Panc1 (cell line): ENCODE data around the gene WFDC10A. TPM values are rescaled to one million over a fixed set of nuclear protein-coding genes. Genes with fewer than 3 reads are reported as not detected.

Experiments
- ATAC-seq: fragments of 200-7000 bp; cut with Tn5 transposase; 2 replicates; pipeline ENCODE4 v1.9.1; 2020; ENCODE audit warnings: mild to moderate bottlenecking, moderate library complexity
- BruUV-seq: library from RNA; stranded (reverse); fragments of 400-500 nt; replicated peaks from 2 replicates; lab custom pipeline; 2021; lab: Mats Ljungman, UMichigan
- CTCF ChIA-PET: fragments of 300-600 bp; sonication (Branson Sonifier 250); formaldehyde crosslinking; loops from one replicate; lab custom pipeline; 2022; ENCODE audit warnings: antibody characterized with exemption; lab: Charles Lee
- POLR2A ChIA-PET: fragments of 300-600 bp; sonication (Branson Sonifier 250); formaldehyde crosslinking; loops from one replicate; lab custom pipeline; 2022; ENCODE audit warnings: antibody characterized with exemption; lab: Charles Lee
- DNase-seq: peaks from one replicate; pipeline ENCODE4 v3.0.0-alpha.2; 2010; ENCODE audit warnings: low read depth, low spot score
- H3K27ac ChIP-seq: 2 replicates; pipeline ENCODE4 v1.5.1; 2011; ENCODE audit warnings: mild to moderate bottlenecking, low read length, inconsistent platforms
- H3K27me3 ChIP-seq: fragments of 200-500 bp; sonication (Bioruptor generic); 2 replicates; pipeline ENCODE4 v1.6.0; 2014; ENCODE audit warnings: low read length, inconsistent platforms; ENCODE audit not compliant: control insufficient read depth, insufficient read depth
- H3K36me3 ChIP-seq: fragments of 200-500 bp; sonication (Bioruptor generic); 2 replicates; pipeline ENCODE4 v1.5.1; 2014; ENCODE audit warnings: inconsistent platforms, mild to moderate bottlenecking, low read length, moderate library complexity; ENCODE audit not compliant: control insufficient read depth, insufficient read depth
- H3K4me1 ChIP-seq: 2 replicates; pipeline ENCODE4 v1.5.1; 2011; ENCODE audit warnings: inconsistent platforms, mild to moderate bottlenecking, low read length, moderate library complexity; ENCODE audit not compliant: control insufficient read depth, insufficient read depth
- H3K4me3 ChIP-seq, 2 experiments: 2 replicates each; pipeline ENCODE4 v1.5.1; 2011 to 2012; ENCODE audit warnings: low read depth in 2 of 2, low read length in 2 of 2, mild to moderate bottlenecking in 2 of 2, inconsistent platforms in 1 of 2, moderate library complexity in 1 of 2
- H3K9me3 ChIP-seq: fragments of 200-500 bp; sonication (Bioruptor generic); 2 replicates; pipeline ENCODE4 v1.5.1; 2014; ENCODE audit warnings: low read depth, mild to moderate bottlenecking, inconsistent platforms, low read length, moderate library complexity; ENCODE audit not compliant: control insufficient read depth, insufficient read depth
- POLR2AphosphoS5 ChIP-seq: IDR thresholded peaks from 2 replicates; pipeline ENCODE4 v1.6.1; 2012; ENCODE audit warnings: mild to moderate bottlenecking, low read depth, low read length, moderate library complexity
- SIN3A ChIP-seq: IDR thresholded peaks from 2 replicates; pipeline ENCODE4 v1.6.1; 2012; ENCODE audit warnings: low read depth, mild to moderate bottlenecking, low read length, moderate library complexity, borderline replicate concordance; ENCODE audit not compliant: insufficient read depth
- TCF7L2 ChIP-seq: IDR thresholded peaks from 2 replicates; pipeline ENCODE4 v1.6.1; 2011; ENCODE audit warnings: mild to moderate bottlenecking, low read depth, low read length, inconsistent platforms
- in situ Hi-C: cut with HindIII; loops from 2 replicates; pipeline ENCODE4 v1.10.0; 2016; ENCODE audit warnings: low sequenced_read_pairs, low pct_unique_long_range_greater_than_20kb
- intact Hi-C: fragments of 100-400 bp; cut with micrococcal nuclease; formaldehyde crosslinking; loops from one replicate; pipeline ENCODE4 v1.10.0; 2022; ENCODE audit not compliant: unreplicated experiment
- total RNA-seq: library from RNA; stranded (reverse); gene quantifications from one replicate; pipeline ENCODE4 v1.2.1, GENCODE V29; 2021; ENCODE audit not compliant: unreplicated experiment
- TF ChIP-seq, protein P1 (sequence below): fragments of 450-650 bp; IDR thresholded peaks from 2 replicates; pipeline ENCODE4 v1.5.1; 2017; ENCODE audit warnings: mild to moderate bottlenecking
- TF ChIP-seq, protein P2 (sequence below), 2 experiments: IDR thresholded peaks; 2 replicates each; pipeline ENCODE4 v1.6.1; 2011 to 2012; ENCODE audit warnings: low read depth in 2 of 2, control low read depth in 1 of 2, low read length in 1 of 2, mild to moderate bottlenecking in 1 of 2, moderate library complexity in 1 of 2; ENCODE audit not compliant: insufficient read depth in 1 of 2

Gene WFDC10A
- total RNA-seq, 1 experiment from 2014 or later, result not detected

DNA sequence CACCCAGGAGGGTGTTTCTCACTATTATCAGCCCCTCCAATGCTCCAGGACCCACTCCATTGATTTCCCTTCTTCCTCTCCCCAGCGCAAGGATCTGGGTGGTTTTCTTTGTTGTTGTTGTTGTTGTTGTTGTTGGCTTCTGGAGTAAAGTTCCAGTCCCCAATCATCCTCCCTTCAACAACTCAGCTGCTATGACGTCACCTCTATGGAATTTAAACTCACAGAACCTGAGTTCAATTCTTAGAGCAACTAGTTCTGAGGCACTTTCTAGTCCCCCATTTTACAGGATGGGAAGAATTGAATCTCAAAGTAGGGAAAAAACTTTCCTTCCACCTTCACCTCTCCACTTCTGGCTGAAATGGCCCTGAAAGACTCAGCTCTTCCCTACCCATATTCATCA, 40.7 kb upstream of the WFDC10A start:
- TF ChIP-seq, protein P1, sequence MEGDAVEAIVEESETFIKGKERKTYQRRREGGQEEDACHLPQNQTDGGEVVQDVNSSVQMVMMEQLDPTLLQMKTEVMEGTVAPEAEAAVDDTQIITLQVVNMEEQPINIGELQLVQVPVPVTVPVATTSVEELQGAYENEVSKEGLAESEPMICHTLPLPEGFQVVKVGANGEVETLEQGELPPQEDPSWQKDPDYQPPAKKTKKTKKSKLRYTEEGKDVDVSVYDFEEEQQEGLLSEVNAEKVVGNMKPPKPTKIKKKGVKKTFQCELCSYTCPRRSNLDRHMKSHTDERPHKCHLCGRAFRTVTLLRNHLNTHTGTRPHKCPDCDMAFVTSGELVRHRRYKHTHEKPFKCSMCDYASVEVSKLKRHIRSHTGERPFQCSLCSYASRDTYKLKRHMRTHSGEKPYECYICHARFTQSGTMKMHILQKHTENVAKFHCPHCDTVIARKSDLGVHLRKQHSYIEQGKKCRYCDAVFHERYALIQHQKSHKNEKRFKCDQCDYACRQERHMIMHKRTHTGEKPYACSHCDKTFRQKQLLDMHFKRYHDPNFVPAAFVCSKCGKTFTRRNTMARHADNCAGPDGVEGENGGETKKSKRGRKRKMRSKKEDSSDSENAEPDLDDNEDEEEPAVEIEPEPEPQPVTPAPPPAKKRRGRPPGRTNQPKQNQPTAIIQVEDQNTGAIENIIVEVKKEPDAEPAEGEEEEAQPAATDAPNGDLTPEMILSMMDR, result no peak
- TF ChIP-seq TCF7L2, result no peak
- TF ChIP-seq, protein P2, sequence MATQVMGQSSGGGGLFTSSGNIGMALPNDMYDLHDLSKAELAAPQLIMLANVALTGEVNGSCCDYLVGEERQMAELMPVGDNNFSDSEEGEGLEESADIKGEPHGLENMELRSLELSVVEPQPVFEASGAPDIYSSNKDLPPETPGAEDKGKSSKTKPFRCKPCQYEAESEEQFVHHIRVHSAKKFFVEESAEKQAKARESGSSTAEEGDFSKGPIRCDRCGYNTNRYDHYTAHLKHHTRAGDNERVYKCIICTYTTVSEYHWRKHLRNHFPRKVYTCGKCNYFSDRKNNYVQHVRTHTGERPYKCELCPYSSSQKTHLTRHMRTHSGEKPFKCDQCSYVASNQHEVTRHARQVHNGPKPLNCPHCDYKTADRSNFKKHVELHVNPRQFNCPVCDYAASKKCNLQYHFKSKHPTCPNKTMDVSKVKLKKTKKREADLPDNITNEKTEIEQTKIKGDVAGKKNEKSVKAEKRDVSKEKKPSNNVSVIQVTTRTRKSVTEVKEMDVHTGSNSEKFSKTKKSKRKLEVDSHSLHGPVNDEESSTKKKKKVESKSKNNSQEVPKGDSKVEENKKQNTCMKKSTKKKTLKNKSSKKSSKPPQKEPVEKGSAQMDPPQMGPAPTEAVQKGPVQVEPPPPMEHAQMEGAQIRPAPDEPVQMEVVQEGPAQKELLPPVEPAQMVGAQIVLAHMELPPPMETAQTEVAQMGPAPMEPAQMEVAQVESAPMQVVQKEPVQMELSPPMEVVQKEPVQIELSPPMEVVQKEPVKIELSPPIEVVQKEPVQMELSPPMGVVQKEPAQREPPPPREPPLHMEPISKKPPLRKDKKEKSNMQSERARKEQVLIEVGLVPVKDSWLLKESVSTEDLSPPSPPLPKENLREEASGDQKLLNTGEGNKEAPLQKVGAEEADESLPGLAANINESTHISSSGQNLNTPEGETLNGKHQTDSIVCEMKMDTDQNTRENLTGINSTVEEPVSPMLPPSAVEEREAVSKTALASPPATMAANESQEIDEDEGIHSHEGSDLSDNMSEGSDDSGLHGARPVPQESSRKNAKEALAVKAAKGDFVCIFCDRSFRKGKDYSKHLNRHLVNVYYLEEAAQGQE (IDR thresholded peaks at IDR 0.05; ENCODE audit: insufficient read depth in 1 of 2, low read depth in 2 of 2, low read length in 1 of 2), result no peak
- no peak for TF ChIP-seq POLR2AphosphoS5
- no peak for TF ChIP-seq SIN3A
- Histone ChIP-seq H3K4me1 (no peaks in the 10 kb centered on the region), H3K36me3 (no peaks in the 10 kb centered on the region), H3K27ac (no peak overlapping the region), H3K27me3 (no peaks in the 10 kb centered on the region), H3K4me3 (no peak overlapping the region), H3K9me3 (no peaks in the 10 kb centered on the region)
- CTCF ChIA-PET, result no interaction called here
- DNase-seq (no peak), ATAC-seq (no peak)
- no TSS peak for BruUV-seq
- POLR2A ChIA-PET, result interaction anchor here (0.6 kb wide), 1 partner anchor 182 kb away, joined by 3 read pairs; no protein-coding TSS in a partner anchor
- in situ Hi-C loops, result no loop called here
- intact Hi-C loops, result no loop called here

DNA sequence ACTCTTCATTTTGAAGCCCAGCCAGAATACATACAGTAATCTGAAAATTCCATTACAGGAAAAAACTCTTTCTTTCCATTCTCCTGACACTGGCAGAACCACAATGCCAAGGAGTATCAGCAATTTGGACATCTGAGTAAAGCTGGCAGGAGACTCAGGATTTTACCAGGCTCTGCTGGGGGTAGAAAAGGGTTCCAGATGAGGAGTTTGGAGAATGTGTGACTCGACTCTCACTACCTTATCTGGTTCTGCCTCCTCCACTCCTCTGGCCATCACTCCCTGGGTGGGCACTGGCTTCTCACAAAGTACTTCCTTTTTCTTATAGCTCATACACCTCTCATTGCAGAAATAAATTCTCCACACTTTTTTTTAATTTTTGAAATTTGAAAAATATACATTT, 39.8 kb upstream of the WFDC10A start:
- H3K27ac ChIP-seq, result no peak overlapping the region
- in situ Hi-C loops, result no loop called here
- no peak for TF ChIP-seq POLR2AphosphoS5
- TF ChIP-seq SIN3A, result no peak
- TF ChIP-seq TCF7L2, result no peak
- TF ChIP-seq, protein P1, result no peak
- TF ChIP-seq, protein P2 (IDR thresholded peaks at IDR 0.05; ENCODE audit: insufficient read depth in 1 of 2, low read depth in 2 of 2, low read length in 1 of 2), result no peak
- intact Hi-C loops, result no loop called here
- CTCF ChIA-PET, result no interaction called here
- H3K4me3 ChIP-seq, result no peak overlapping the region
- POLR2A ChIA-PET, result no interaction called here
- no peak for ATAC-seq
- DNase-seq, result no peak
- H3K27me3 ChIP-seq, result no peaks in the 10 kb centered on the region
- no peaks in the 10 kb centered on the region for H3K9me3 ChIP-seq
- BruUV-seq, result no TSS peak
- H3K36me3 ChIP-seq, result no peaks in the 10 kb centered on the region
- no peaks in the 10 kb centered on the region for H3K4me1 ChIP-seq
